Chondrocyte (in vitro differentiated cells): Measurements from ENCODE around the gene PODXL. TPM values are rescaled to one million over a fixed set of nuclear protein-coding genes. Genes with fewer than 3 reads are reported as not detected.

ENCODE experiments used
- DNase-seq: peaks from one replicate; pipeline ENCODE4 v3.0.0; 2021; ENCODE audit warnings: mixed read lengths, low spot score
- H3K27ac Mint-ChIP-seq: one replicate; pipeline ENCODE4 v1.8.0; 2021; ENCODE audit warnings: mild to moderate bottlenecking, moderate library complexity, mixed read lengths; ENCODE audit not compliant: unreplicated experiment
- H3K27me3 Mint-ChIP-seq: 2 replicates; pipeline ENCODE4 v1.8.0; 2021; ENCODE audit warnings: low read depth, mixed read lengths
- H3K36me3 Mint-ChIP-seq: 2 replicates; pipeline ENCODE4 v1.8.0; 2021; ENCODE audit warnings: low read depth, mixed read lengths
- H3K4me1 Mint-ChIP-seq: 2 replicates; pipeline ENCODE4 v1.8.0; 2021; ENCODE audit warnings: low read depth, mild to moderate bottlenecking, mixed read lengths
- H3K4me3 Mint-ChIP-seq: one replicate; pipeline ENCODE4 v1.8.0; 2021; ENCODE audit warnings: mild to moderate bottlenecking, moderate library complexity, mixed read lengths; ENCODE audit not compliant: unreplicated experiment
- H3K9me3 Mint-ChIP-seq: 2 replicates; pipeline ENCODE4 v1.8.0; 2021; ENCODE audit warnings: low read depth, mixed read lengths
- CTCF ChIP-seq: fragments of 200-600 bp; sonication (generic); IDR thresholded peaks from 2 replicates; pipeline ENCODE4 v1.5.0; 2021; ENCODE audit warnings: antibody characterized with exemption, mild to moderate bottlenecking, moderate library complexity
- total RNA-seq: library from RNA; stranded (reverse); gene quantifications from 3 replicates; pipeline ENCODE4 v1.2.1, GENCODE V29; 2021

The PODXL gene
- total RNA-seq, 1 donor from 2014 or later: 14.0 TPM

GRCh38 chr7:131602304-131602993 is 46.0 kb upstream of the PODXL start:
- no peaks in the 10 kb centered on the region for H3K36me3 Mint-ChIP-seq
- no peak overlapping the region for H3K27ac Mint-ChIP-seq
- H3K9me3 Mint-ChIP-seq: no peaks in the 10 kb centered on the region
- H3K4me3 Mint-ChIP-seq: no peak overlapping the region
- peaks cover 14% of the 10 kb centered on the region for H3K27me3 Mint-ChIP-seq
- no peak for TF ChIP-seq CTCF
- H3K4me1 Mint-ChIP-seq: peaks cover 26% of the 10 kb centered on the region
- DNase-seq: no peak

GRCh38 chr7:131600085-131600881 is 43.9 kb upstream of the PODXL start:
- no peak overlapping the region for H3K27ac Mint-ChIP-seq
- TF ChIP-seq CTCF: no peak
- no peaks in the 10 kb centered on the region for H3K36me3 Mint-ChIP-seq
- H3K4me3 Mint-ChIP-seq: no peak overlapping the region
- no peaks in the 10 kb centered on the region for H3K9me3 Mint-ChIP-seq
- no peak for DNase-seq
- peaks cover 20% of the 10 kb centered on the region for H3K4me1 Mint-ChIP-seq
- peaks cover 7% of the 10 kb centered on the region for H3K27me3 Mint-ChIP-seq

GRCh38 chr7:131596785-131597184 is 40.4 kb upstream of the PODXL start:
- peaks cover 12% of the 10 kb centered on the region for H3K4me1 Mint-ChIP-seq
- no peak overlapping the region for H3K4me3 Mint-ChIP-seq
- TF ChIP-seq CTCF: no peak
- no peaks in the 10 kb centered on the region for H3K36me3 Mint-ChIP-seq
- no peak for DNase-seq
- H3K9me3 Mint-ChIP-seq: no peaks in the 10 kb centered on the region
- no peak overlapping the region for H3K27ac Mint-ChIP-seq
- H3K27me3 Mint-ChIP-seq: peaks cover 4% of the 10 kb centered on the region

GRCh38 chr7:131595699-131596098 is 39.3 kb upstream of the PODXL start:
- no peak overlapping the region for H3K27ac Mint-ChIP-seq
- H3K9me3 Mint-ChIP-seq: no peaks in the 10 kb centered on the region
- TF ChIP-seq CTCF: no peak
- peaks cover 9% of the 10 kb centered on the region for H3K4me1 Mint-ChIP-seq
- H3K4me3 Mint-ChIP-seq: no peak overlapping the region
- no peak for DNase-seq
- H3K36me3 Mint-ChIP-seq: no peaks in the 10 kb centered on the region
- peaks cover 8% of the 10 kb centered on the region for H3K27me3 Mint-ChIP-seq

- Mint-ChIP-seq H3K27ac (no peak overlapping the region), H3K4me1 (no peaks in the 10 kb centered on the region), H3K9me3 (no peaks in the 10 kb centered on the region), H3K36me3 (no peaks in the 10 kb centered on the region), H3K4me3 (no peak overlapping the region), H3K27me3 (peaks cover 8% of the 10 kb centered on the region)
- no peak for TF ChIP-seq CTCF
- no peak for DNase-seq
Measured at GRCh38 chr7:131591687-131592319, 35.4 kb upstream of the PODXL start.
